Suppressor macrophage treated with lipopolysaccharide for 1 hour (primary cell): Measurements from ENCODE around the gene SPAM1.
"Not testable (repeated sequence)": the region's sequence is repeated elsewhere in the genome, so short reads cannot be mapped to it uniquely, and the experiment has no call there.

Experiments
- DNase-seq, 3 donors: peaks; one replicate each; pipeline ENCODE4 v3.0.0-alpha.2; 2020 to 2022

Gene SPAM1

GRCh38 chr7:123924941-123925340, at the start of gene SPAM1:
TSS of gene SPAM1 (plus strand) at chr7:123925241. CDS start at chr7:123953571, 28,330 bp downstream.
- no peak for DNase-seq

GRCh38 chr7:123876557-123877256, 48.3 kb upstream of the SPAM1 start:
- DNase-seq = no peak

- DNase-seq = no peak
Measured at GRCh38 chr7:123879628-123880027, 45.4 kb upstream of the SPAM1 start.

GRCh38 chr7:123881300-123881699, 43.7 kb upstream of the SPAM1 start:
- DNase-seq = no peak

GRCh38 chr7:123883154-123883553, 41.9 kb upstream of the SPAM1 start:
- no peak for DNase-seq

- no peak for DNase-seq
Measured at GRCh38 chr7:123888192-123888591, 36.8 kb upstream of the SPAM1 start.

- DNase-seq = not testable (repeated sequence)
Measured at GRCh38 chr7:123894753-123895152, 30.3 kb upstream of the SPAM1 start.

GRCh38 chr7:123901101-123901500, 23.9 kb upstream of the SPAM1 start:
- DNase-seq = no peak

- no peak for DNase-seq
Measured at GRCh38 chr7:123905714-123906113, 19.3 kb upstream of the SPAM1 start.

GRCh38 chr7:123916240-123916724, 8.8 kb upstream of the SPAM1 start:
- DNase-seq = peak; percentile 20 to 32 (median 28)

GRCh38 chr7:123917878-123918277, 7.2 kb upstream of the SPAM1 start:
- DNase-seq = no peak

- no peak for DNase-seq
Measured at GRCh38 chr7:123918309-123918708, 6.7 kb upstream of the SPAM1 start.

GRCh38 chr7:123923599-123923998, 1.4 kb upstream of the SPAM1 start:
- no peak for DNase-seq

- no peak for DNase-seq
Measured at GRCh38 chr7:123929107-123929506, 4.1 kb downstream of the SPAM1 start.

- DNase-seq = no peak
Measured at GRCh38 chr7:123929655-123930054, 4.6 kb downstream of the SPAM1 start.

- no peak for DNase-seq
Measured at GRCh38 chr7:123935436-123936381, 10.7 kb downstream of the SPAM1 start.

GRCh38 chr7:123936388-123936787, 11.3 kb downstream of the SPAM1 start:
- DNase-seq = no peak

- DNase-seq = no peak
Measured at GRCh38 chr7:123939784-123940183, 14.7 kb downstream of the SPAM1 start.

GRCh38 chr7:123941391-123942180, 16.5 kb downstream of the SPAM1 start:
- no peak for DNase-seq

GRCh38 chr7:123944395-123944794, 19.4 kb downstream of the SPAM1 start:
- DNase-seq = no peak

GRCh38 chr7:123945938-123946337, 20.9 kb downstream of the SPAM1 start:
- DNase-seq = no peak

- no peak for DNase-seq
Measured at GRCh38 chr7:123948136-123948535, 23.1 kb downstream of the SPAM1 start.

GRCh38 chr7:123958186-123958703, 33.2 kb downstream of the SPAM1 start:
- DNase-seq = no peak
